IMR-90 (cell line): ENCODE results near the gene EPHA5. TPM values are rescaled to one million over a fixed set of nuclear protein-coding genes. Genes with fewer than 3 reads are reported as not detected.

Experiments used
- ATAC-seq: fragments of 200-7000 bp; cut with Tn5 transposase; 2 replicates; pipeline ENCODE4 v1.9.1; 2020; ENCODE audit warnings: low read depth, mild to moderate bottlenecking, moderate library complexity
- BruUV-seq: library from RNA; stranded (reverse); fragments of 400-500 nt; replicated peaks from 2 replicates; lab custom pipeline; 2021; lab: Mats Ljungman, UMichigan
- CTCF ChIA-PET: fragments of 300-600 bp; formaldehyde crosslinking; extraction: SDS; loops from one replicate; lab custom pipeline; 2021; ENCODE audit warnings: antibody characterized with exemption; lab: Yijun Ruan, JAX
- POLR2A ChIA-PET: fragments of 300-600 bp; sonication (Branson Sonifier 250); formaldehyde crosslinking; loops from one replicate; lab custom pipeline; 2022; ENCODE audit warnings: antibody characterized with exemption; ENCODE audit not compliant: unreplicated experiment; lab: Charles Lee
- DNase-seq: peaks from one replicate; pipeline ENCODE4 v3.0.0; 2013
- H2AFZ ChIP-seq: replicated peaks from 2 replicates; pipeline ENCODE3; 2013; ENCODE audit warnings: low read length, mild to moderate bottlenecking; ENCODE audit not compliant: poor library complexity
- H2AK5ac ChIP-seq: 2 replicates; pipeline ENCODE4 v1.6.1; 2013; ENCODE audit warnings: low read depth, low read length, inconsistent platforms
- H2AK9ac ChIP-seq: replicated peaks from 2 replicates; pipeline ENCODE3; 2013; ENCODE audit warnings: mild to moderate bottlenecking, low read depth, low read length, moderate library complexity; ENCODE audit not compliant: poor library complexity
- H2BK120ac ChIP-seq: 2 replicates; pipeline ENCODE4 v1.6.1; 2013; ENCODE audit warnings: low read depth, low read length, inconsistent platforms
- H2BK15ac ChIP-seq: 3 replicates; pipeline ENCODE4 v1.6.1; 2013; ENCODE audit warnings: low read depth, low read length, inconsistent platforms
- H2BK20ac ChIP-seq: 2 replicates; pipeline ENCODE4 v1.6.1; 2013; ENCODE audit warnings: low read depth, mild to moderate bottlenecking, inconsistent platforms, low read length, moderate library complexity
- H2BK5ac ChIP-seq: 2 replicates; pipeline ENCODE4 v1.6.1; 2013; ENCODE audit warnings: mild to moderate bottlenecking, low read depth, low read length, inconsistent platforms; ENCODE audit not compliant: poor library complexity, severe bottlenecking
- H3K14ac ChIP-seq: replicated peaks from 2 replicates; pipeline ENCODE4 v1.6.1; 2013; ENCODE audit warnings: low read depth, low read length, inconsistent platforms
- H3K18ac ChIP-seq: 2 replicates; pipeline ENCODE4 v1.6.1; 2013; ENCODE audit warnings: low read depth, low read length, control low read depth
- H3K23ac ChIP-seq: 2 replicates; pipeline ENCODE4 v1.6.1; 2013; ENCODE audit warnings: low read depth, low read length, inconsistent platforms
- H3K27ac ChIP-seq: 2 replicates; pipeline ENCODE4 v1.5.1; 2013; ENCODE audit warnings: mild to moderate bottlenecking, control low read depth, low read length; ENCODE audit not compliant: insufficient read depth
- H3K27me3 ChIP-seq: 2 replicates; pipeline ENCODE4 v1.6.1; 2013; ENCODE audit warnings: low read length; ENCODE audit not compliant: control insufficient read depth, insufficient read depth
- H3K36me3 ChIP-seq: 2 replicates; pipeline ENCODE4 v1.6.1; 2013; ENCODE audit warnings: low read length, mixed read lengths; ENCODE audit not compliant: control insufficient read depth, insufficient read depth
- H3K4ac ChIP-seq: 2 replicates; pipeline ENCODE4 v1.6.1; 2013; ENCODE audit warnings: low read depth, low read length, inconsistent platforms
- H3K4me1 ChIP-seq: 2 replicates; pipeline ENCODE4 v1.6.1; 2013; ENCODE audit warnings: low read length, mixed read lengths; ENCODE audit not compliant: control insufficient read depth, insufficient read depth
- H3K4me2 ChIP-seq: 2 replicates; pipeline ENCODE4 v1.6.1; 2013; ENCODE audit warnings: low read depth, mild to moderate bottlenecking, control low read depth, low read length, moderate library complexity
- H3K4me3 ChIP-seq: 2 replicates; pipeline ENCODE4 v1.5.1; 2013; ENCODE audit warnings: low read depth, mild to moderate bottlenecking, control low read depth, low read length, moderate library complexity; ENCODE audit not compliant: insufficient read depth
- H3K56ac ChIP-seq: 2 replicates; pipeline ENCODE4 v1.6.1; 2013; ENCODE audit warnings: low read length, inconsistent platforms; ENCODE audit not compliant: insufficient read depth; ENCODE audit errors: extremely low read depth
- H3K79me1 ChIP-seq, 2 experiments: 2 replicates each; pipeline ENCODE4 v1.6.1; 2013; ENCODE audit warnings: low read length in 2 of 2, inconsistent platforms in 1 of 2, low read depth in 1 of 2
- H3K9ac ChIP-seq: 2 replicates; pipeline ENCODE4 v1.6.1; 2013; ENCODE audit warnings: low read depth, low read length, control low read depth
- H3K9me1 ChIP-seq: 2 replicates; pipeline ENCODE4 v1.6.1; 2013; ENCODE audit warnings: low read length, inconsistent platforms; ENCODE audit not compliant: insufficient read depth
- H3K9me3 ChIP-seq: 2 replicates; pipeline ENCODE4 v1.6.1; 2013; ENCODE audit warnings: low read length; ENCODE audit not compliant: control insufficient read depth, insufficient read depth
- H4K20me1 ChIP-seq: 2 replicates; pipeline ENCODE4 v1.6.1; 2013; ENCODE audit warnings: low read length, inconsistent platforms; ENCODE audit not compliant: insufficient read depth
- H4K5ac ChIP-seq: 2 replicates; pipeline ENCODE4 v1.6.1; 2013; ENCODE audit warnings: mild to moderate bottlenecking, low read depth, low read length, control low read depth
- H4K8ac ChIP-seq, 2 experiments: 2 replicates each; pipeline ENCODE4 v1.6.1; 2013; ENCODE audit warnings: low read depth in 2 of 2, low read length in 2 of 2, control low read depth in 1 of 2, inconsistent platforms in 1 of 2
- H4K91ac ChIP-seq: 2 replicates; pipeline ENCODE4 v1.6.1; 2013; ENCODE audit warnings: low read depth, low read length, inconsistent platforms; ENCODE audit not compliant: insufficient read depth
- BHLHE40 ChIP-seq: fragments of 150-350 bp; IDR thresholded peaks from 2 replicates; pipeline ENCODE4 v1.6.1; 2016; ENCODE audit warnings: mild to moderate bottlenecking, low read depth, low read length
- CHD1 ChIP-seq: IDR thresholded peaks from 2 replicates; pipeline ENCODE4 v1.6.1; 2012; ENCODE audit warnings: low read depth, low read length, improper control_type of control experiment
- MAFK ChIP-seq: IDR thresholded peaks from 2 replicates; pipeline ENCODE4 v1.6.1; 2012; ENCODE audit warnings: low read depth, low read length, improper control_type of control experiment
- NFE2L2 ChIP-seq: fragments of 150-350 bp; IDR thresholded peaks from 2 replicates; pipeline ENCODE4 v1.6.1; 2016; ENCODE audit warnings: low read depth, mild to moderate bottlenecking, low read length
- SMC3 ChIP-seq: fragments of 150-350 bp; IDR thresholded peaks from 2 replicates; pipeline ENCODE4 v1.6.1; 2016; ENCODE audit warnings: low read depth, mild to moderate bottlenecking, antibody characterized with exemption, low read length, moderate library complexity
- WGBS, 2 experiments: methylation state at CpG; one replicate each; pipeline versions ENCODE4 v1.1.5 to v1.1.7; 2013; ENCODE audit warnings: missing lambda C conversion rate in 2 of 2; ENCODE audit not compliant: insufficient read length in 1 of 2; ENCODE audit errors: extremely low coverage in 2 of 2; 5-methylcytosine and 5-hydroxymethylcytosine counted together
- dilution Hi-C: fragments of 300-500 bp; cut with HindIII; formaldehyde crosslinking; loops from one replicate; pipeline ENCODE4 v1.14.3; 2018; ENCODE audit warnings: low sequenced_read_pairs; ENCODE audit not compliant: unreplicated experiment
- in situ Hi-C: fragments of 300-500 bp; cut with MboI; formaldehyde crosslinking; loops from 3 replicates; pipeline ENCODE4 v1.14.3; 2019; ENCODE audit warnings: low sequenced_read_pairs, inconsistent platforms, mixed read lengths
- intact Hi-C: fragments of 100-400 bp; cut with micrococcal nuclease; formaldehyde crosslinking; loops from 2 replicates; pipeline ENCODE4 v1.10.0; 2022
- polyA plus RNA-seq, 3 experiments: library from polyadenylated mRNA; depleted of rRNA; stranded (reverse); fragments of >200 nt; gene quantifications; 2 replicates each; pipeline ENCODE4 v1.2.3, GENCODE V29; 2012; ENCODE audit warnings: low replicate concordance in 1 of 3
- total RNA-seq: library from RNA; depleted of rRNA; stranded (reverse); fragments of >200 nt; gene quantifications from 2 replicates; pipeline ENCODE4 v1.2.3, GENCODE V29; 2012
- TF ChIP-seq, protein P1 (sequence below): conservative IDR thresholded peaks from 2 replicates; pipeline ENCODE4 v1.5.1; 2012; ENCODE audit warnings: mild to moderate bottlenecking, low read depth, low read length, improper control_type of control experiment
- TF ChIP-seq, protein P2 (sequence below): fragments of 150-350 bp; IDR thresholded peaks from 2 replicates; pipeline ENCODE4 v1.6.1; 2017; ENCODE audit warnings: mild to moderate bottlenecking, antibody characterized with exemption, low read length, low read depth

The EPHA5 gene
- total and polyA plus RNA-seq, 2 of the 4 experiments (the other 2 are of a cell fraction) = 0.07 to 0.18 TPM

DNA sequence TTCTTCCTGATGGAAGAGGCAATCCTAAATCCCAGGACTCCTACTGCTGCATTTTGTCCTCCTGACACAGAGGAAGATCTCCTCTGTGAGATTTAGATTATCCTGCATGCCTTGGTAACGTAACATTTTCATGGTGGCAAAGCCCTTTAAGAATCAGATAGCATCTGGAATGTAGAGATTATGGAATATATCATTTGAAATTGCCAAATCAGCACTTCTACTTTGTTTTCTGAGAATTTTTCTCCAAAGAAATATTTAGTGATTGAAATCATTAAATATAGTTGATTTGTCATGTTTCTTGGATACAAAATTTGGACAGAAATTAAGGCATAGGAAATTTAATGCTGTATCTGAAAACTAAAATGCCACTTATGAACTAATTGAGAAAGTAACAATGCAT, 326.9 kb downstream of the EPHA5 start:
- Histone ChIP-seq H2AK9ac (no peak overlapping the region), H2BK5ac (no peak overlapping the region), H3K27ac (no peak overlapping the region), H2BK120ac (no peak overlapping the region), H3K27me3 (no peaks in the 10 kb centered on the region), H3K4me2 (no peak overlapping the region), H2AFZ (no peak overlapping the region), H2AK5ac (no peak overlapping the region), H3K18ac (no peak overlapping the region), H3K14ac (no peak overlapping the region), H3K36me3 (no peaks in the 10 kb centered on the region), H3K4ac (no peak overlapping the region), H2BK20ac (no peak overlapping the region), H3K56ac (no peak overlapping the region), H4K5ac (no peak overlapping the region), H4K20me1 (no peaks in the 10 kb centered on the region), H3K9me1 (no peaks in the 10 kb centered on the region), H2BK15ac (no peak overlapping the region), H3K23ac (no peak overlapping the region), H3K9ac (no peak overlapping the region), H3K79me1 (no peaks in the 10 kb centered on the region), H3K4me3 (no peak overlapping the region), H3K9me3 (no peaks in the 10 kb centered on the region; the same call in 1 of the 2 replicates), H4K91ac (no peak overlapping the region), H4K8ac (no peak overlapping the region), H3K4me1 (no peaks in the 10 kb centered on the region)
- no peak for ATAC-seq
- dilution Hi-C loops = no loop called here
- BruUV-seq = no TSS peak
- WGBS, 2 experiments = no CpG with 5 or more reads among the region's 1 CpG
- DNase-seq = no peak
- in situ Hi-C loops = no loop called here
- intact Hi-C loops = no loop called here
- TF ChIP-seq, protein P1, sequence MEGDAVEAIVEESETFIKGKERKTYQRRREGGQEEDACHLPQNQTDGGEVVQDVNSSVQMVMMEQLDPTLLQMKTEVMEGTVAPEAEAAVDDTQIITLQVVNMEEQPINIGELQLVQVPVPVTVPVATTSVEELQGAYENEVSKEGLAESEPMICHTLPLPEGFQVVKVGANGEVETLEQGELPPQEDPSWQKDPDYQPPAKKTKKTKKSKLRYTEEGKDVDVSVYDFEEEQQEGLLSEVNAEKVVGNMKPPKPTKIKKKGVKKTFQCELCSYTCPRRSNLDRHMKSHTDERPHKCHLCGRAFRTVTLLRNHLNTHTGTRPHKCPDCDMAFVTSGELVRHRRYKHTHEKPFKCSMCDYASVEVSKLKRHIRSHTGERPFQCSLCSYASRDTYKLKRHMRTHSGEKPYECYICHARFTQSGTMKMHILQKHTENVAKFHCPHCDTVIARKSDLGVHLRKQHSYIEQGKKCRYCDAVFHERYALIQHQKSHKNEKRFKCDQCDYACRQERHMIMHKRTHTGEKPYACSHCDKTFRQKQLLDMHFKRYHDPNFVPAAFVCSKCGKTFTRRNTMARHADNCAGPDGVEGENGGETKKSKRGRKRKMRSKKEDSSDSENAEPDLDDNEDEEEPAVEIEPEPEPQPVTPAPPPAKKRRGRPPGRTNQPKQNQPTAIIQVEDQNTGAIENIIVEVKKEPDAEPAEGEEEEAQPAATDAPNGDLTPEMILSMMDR = no peak
- no peak for TF ChIP-seq SMC3
- no peak for TF ChIP-seq CHD1
- TF ChIP-seq, protein P2, sequence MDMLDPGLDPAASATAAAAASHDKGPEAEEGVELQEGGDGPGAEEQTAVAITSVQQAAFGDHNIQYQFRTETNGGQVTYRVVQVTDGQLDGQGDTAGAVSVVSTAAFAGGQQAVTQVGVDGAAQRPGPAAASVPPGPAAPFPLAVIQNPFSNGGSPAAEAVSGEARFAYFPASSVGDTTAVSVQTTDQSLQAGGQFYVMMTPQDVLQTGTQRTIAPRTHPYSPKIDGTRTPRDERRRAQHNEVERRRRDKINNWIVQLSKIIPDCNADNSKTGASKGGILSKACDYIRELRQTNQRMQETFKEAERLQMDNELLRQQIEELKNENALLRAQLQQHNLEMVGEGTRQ = no peak
- TF ChIP-seq NFE2L2 = no peak
- TF ChIP-seq BHLHE40 = no peak
- TF ChIP-seq MAFK = peak; percentile 76
- CTCF ChIA-PET = no interaction called here
- POLR2A ChIA-PET = no interaction called here
